Mesenchymal stem cell (in vitro differentiated cells and primary cell): ENCODE measurements around the gene DGKZ. TPM values are rescaled to one million over a fixed set of nuclear protein-coding genes. Genes with fewer than 3 reads are reported as not detected.

Experiments used
- small RNA-seq: library from polyadenylated mRNA; stranded (forward); fragments of <200 nt; extraction: miRNeasy Mini kit (QIAGEN cat#:217004); gene quantifications from one replicate; pipeline ENCODE3, GENCODE V24; 2013; ENCODE audit warnings: low read depth

Gene DGKZ

Small RNA genes within 50 kb of the gene (small RNA-seq; reads per million reads assigned to genes)
- not detected for gene MIR4688
